Activated CD4-positive, alpha-beta T cell treated with anti-CD3 and anti-CD28 coated beads, Interleukin-2, amount 10 ng/mL, durations not matched to agents 7 days and 5 days (primary cell): ENCODE measurements around the gene OMP. TPM values are rescaled to one million over a fixed set of nuclear protein-coding genes. Genes with fewer than 3 reads are reported as not detected.
"Not testable (repeated sequence)": the region's sequence is repeated elsewhere in the genome, so short reads cannot be mapped to it uniquely, and the experiment has no call there.

Source experiments
- CTCF ChIA-PET: fragments of 350-600 bp; sonication (Branson Sonifier 250); formaldehyde crosslinking; loops from one replicate; lab custom pipeline; 2021; ENCODE audit warnings: antibody characterized with exemption; lab: Charles Lee
- POLR2A ChIA-PET: fragments of 350-600 bp; sonication (Branson Sonifier 250); formaldehyde crosslinking; loops from one replicate; lab custom pipeline; 2021; ENCODE audit warnings: antibody characterized with exemption; lab: Charles Lee
- DNase-seq: peaks from one replicate; pipeline ENCODE4 v3.0.0-alpha.2; 2020
- H3K27ac Mint-ChIP-seq: one replicate; pipeline ENCODE4 v1.8.0; 2021; ENCODE audit warnings: mild to moderate bottlenecking, moderate library complexity, mixed read lengths
- H3K27me3 Mint-ChIP-seq: one replicate; pipeline ENCODE4 v1.8.0; 2021; ENCODE audit warnings: mixed read lengths
- H3K36me3 Mint-ChIP-seq: one replicate; pipeline ENCODE4 v1.8.0; 2021; ENCODE audit warnings: low read depth, mixed read lengths
- H3K4me1 Mint-ChIP-seq: one replicate; pipeline ENCODE4 v1.8.0; 2021; ENCODE audit warnings: mixed read lengths
- H3K4me3 Mint-ChIP-seq: one replicate; pipeline ENCODE4 v1.8.0; 2021; ENCODE audit warnings: mild to moderate bottlenecking, moderate library complexity, mixed read lengths
- H3K9me3 Mint-ChIP-seq: one replicate; pipeline ENCODE4 v1.8.0; 2021; ENCODE audit warnings: mixed read lengths
- total RNA-seq, 2 experiments: library from RNA; stranded (reverse); gene quantifications; one replicate each; pipeline ENCODE4 v1.2.3, GENCODE V29; 2021

OMP gene, protein sequence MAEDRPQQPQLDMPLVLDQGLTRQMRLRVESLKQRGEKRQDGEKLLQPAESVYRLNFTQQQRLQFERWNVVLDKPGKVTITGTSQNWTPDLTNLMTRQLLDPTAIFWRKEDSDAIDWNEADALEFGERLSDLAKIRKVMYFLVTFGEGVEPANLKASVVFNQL
- total RNA-seq: not detected

DNA sequence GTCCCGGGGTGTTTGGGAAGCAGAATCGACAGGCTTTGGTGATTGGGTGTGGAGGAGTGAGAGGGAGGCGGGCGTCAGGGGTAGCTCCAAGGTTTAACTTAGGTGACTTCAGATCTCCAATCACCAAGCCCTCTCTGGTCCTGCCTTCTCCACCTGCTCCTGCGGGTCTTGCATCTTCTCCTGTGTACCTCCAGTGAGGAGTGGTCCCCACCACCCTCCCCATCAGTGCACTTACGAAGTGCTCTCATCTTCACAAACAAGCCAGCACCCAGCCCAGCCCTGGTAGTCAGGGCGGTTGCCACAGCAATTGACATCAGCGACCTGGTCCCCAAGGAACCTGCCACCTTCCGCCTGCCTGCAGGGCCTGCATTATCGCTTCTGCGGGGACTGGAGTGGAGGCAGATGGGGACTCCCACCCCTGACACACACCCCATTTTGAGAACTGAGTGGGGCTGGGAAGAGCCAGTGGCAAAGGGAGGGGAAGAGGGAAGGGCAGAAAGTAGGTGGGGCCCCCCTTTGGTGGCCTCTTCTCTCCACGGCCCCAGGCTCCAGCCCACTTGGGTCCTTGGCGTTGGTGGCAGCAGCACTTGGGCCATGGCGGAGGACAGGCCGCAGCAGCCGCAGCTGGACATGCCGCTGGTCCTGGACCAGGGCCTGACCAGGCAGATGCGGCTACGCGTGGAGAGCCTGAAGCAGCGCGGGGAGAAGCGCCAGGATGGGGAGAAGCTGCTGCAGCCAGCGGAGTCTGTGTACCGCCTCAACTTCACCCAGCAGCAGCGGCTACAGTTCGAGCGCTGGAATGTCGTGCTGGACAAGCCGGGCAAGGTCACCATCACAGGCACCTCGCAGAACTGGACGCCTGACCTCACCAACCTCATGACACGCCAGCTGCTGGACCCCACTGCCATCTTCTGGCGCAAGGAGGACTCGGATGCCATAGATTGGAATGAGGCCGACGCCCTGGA is at the start of gene OMP:
OMP (plus strand) TSS at position 595 of the 965 bp plus-strand sequence; CDS start at position 595, 0 bp downstream.
- no peak within 1 kb of the TSS for H3K27ac Mint-ChIP-seq
- CTCF ChIA-PET: interaction anchor here (1.1 to 1.9 kb wide), 2 partner anchors 19 to 55 kb away, joined by 3 to 10 read pairs; no protein-coding TSS in a partner anchor

GRCh38 chr11:77053217-77054015 is 49.2 kb upstream of the OMP start:
- no peak overlapping the region for H3K27ac Mint-ChIP-seq
- CTCF ChIA-PET: interaction anchor here (0.6 to 3.6 kb wide), 4 partner anchors 10 to 38 kb away, joined by 3 to 12 read pairs (median 4); no protein-coding TSS in a partner anchor
- no peak for DNase-seq
- H3K4me3 Mint-ChIP-seq: no peak overlapping the region
- peaks cover 3% of the 10 kb centered on the region for H3K9me3 Mint-ChIP-seq
- H3K27me3 Mint-ChIP-seq: no peaks in the 10 kb centered on the region
- POLR2A ChIA-PET: no interaction called here
- H3K4me1 Mint-ChIP-seq: no peaks in the 10 kb centered on the region
- no peaks in the 10 kb centered on the region for H3K36me3 Mint-ChIP-seq

More for the DNA sequence above, at the start of gene OMP:
- POLR2A ChIA-PET: no interaction called here
- no peaks in the 10 kb centered on the region for H3K4me1 Mint-ChIP-seq
- H3K27me3 Mint-ChIP-seq: no peaks in the 10 kb centered on the region
- no peaks in the 10 kb centered on the region for H3K9me3 Mint-ChIP-seq
- DNase-seq: no peak
- no peak within 1 kb of the TSS for H3K4me3 Mint-ChIP-seq
- H3K36me3 Mint-ChIP-seq: no peaks in the 10 kb centered on the region

DNA sequence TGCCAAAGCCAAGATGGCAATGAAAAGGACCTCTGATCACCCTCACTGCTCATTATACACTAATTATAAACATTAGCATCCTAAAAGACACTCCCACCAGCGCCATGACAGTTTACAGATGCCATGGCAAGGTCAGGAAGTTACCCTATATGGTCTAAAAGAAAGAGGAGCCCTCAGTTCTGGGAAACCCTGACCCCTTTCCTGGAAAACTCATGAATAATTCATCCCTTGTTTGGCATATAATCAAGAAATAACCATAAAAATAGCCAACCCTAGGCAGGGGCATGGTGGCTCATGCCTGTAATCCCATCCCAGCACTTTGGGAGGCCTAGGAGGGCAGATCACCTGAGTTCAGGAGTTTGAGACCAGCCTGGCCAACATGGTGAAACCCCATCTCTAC is 48.6 kb upstream of the OMP start:
- POLR2A ChIA-PET: no interaction called here
- Mint-ChIP-seq H3K9me3 (peaks cover 3% of the 10 kb centered on the region), H3K27me3 (no peaks in the 10 kb centered on the region), H3K4me1 (no peaks in the 10 kb centered on the region), H3K4me3 (no peak overlapping the region), H3K36me3 (no peaks in the 10 kb centered on the region), H3K27ac (no peak overlapping the region)
- no peak for DNase-seq
- CTCF ChIA-PET: interaction anchor here (0.6 to 3.6 kb wide), 4 partner anchors 10 to 841 kb away, joined by 3 to 12 read pairs (median 4); no protein-coding TSS in a partner anchor

GRCh38 chr11:77055101-77055561 is 47.5 kb upstream of the OMP start:
- Mint-ChIP-seq H3K4me1 (no peaks in the 10 kb centered on the region), H3K4me3 (no peak overlapping the region), H3K36me3 (no peaks in the 10 kb centered on the region), H3K9me3 (peaks cover 3% of the 10 kb centered on the region), H3K27ac (no peak overlapping the region), H3K27me3 (peaks cover 3% of the 10 kb centered on the region)
- CTCF ChIA-PET: interaction anchor here (3.6 kb wide), 1 partner anchor 9 kb away, joined by 12 read pairs; no protein-coding TSS in a partner anchor
- POLR2A ChIA-PET: no interaction called here
- no peak for DNase-seq

GRCh38 chr11:77055913-77056312 is 46.7 kb upstream of the OMP start:
- Mint-ChIP-seq H3K36me3 (no peaks in the 10 kb centered on the region), H3K9me3 (peaks cover 3% of the 10 kb centered on the region), H3K27me3 (peaks cover 10% of the 10 kb centered on the region), H3K4me1 (no peaks in the 10 kb centered on the region), H3K4me3 (no peak overlapping the region), H3K27ac (no peak overlapping the region)
- ChIA-PET CTCF (interaction anchor here (1.1 kb wide), 1 partner anchor 9 kb away, joined by 3 read pairs; no protein-coding TSS in a partner anchor), POLR2A (no interaction called here)
- no peak for DNase-seq

DNA sequence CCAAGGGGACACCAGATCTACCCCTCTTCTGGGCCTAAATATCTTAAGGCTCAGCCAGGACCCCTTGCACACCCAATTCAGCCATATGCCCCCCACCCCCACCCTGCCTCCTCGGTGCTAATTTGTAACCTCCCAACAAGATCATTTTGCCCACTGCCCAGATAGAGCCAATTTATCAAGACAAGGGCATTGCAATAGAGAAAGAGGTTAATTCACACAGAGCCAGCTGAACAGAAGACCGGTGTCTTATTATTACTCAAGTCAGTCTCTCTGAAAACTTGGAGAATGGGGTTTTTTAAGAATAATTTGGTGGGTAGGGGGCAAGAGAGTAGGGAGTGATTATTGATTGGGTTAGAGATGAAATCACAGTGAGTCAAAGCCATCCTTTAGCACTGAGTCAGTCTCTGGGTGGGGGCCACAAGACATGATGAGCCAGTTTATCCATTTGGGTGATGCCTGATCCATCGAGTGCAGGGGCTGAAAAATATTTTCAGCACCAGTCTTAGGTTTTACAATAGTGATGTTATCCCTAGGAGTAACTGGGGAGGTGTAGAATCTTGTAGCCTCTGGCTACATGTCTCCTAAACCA is 45.7 kb upstream of the OMP start:
- no peaks in the 10 kb centered on the region for H3K4me1 Mint-ChIP-seq
- H3K27me3 Mint-ChIP-seq: peaks cover 16% of the 10 kb centered on the region

GRCh38 chr11:77057938-77058474 is 44.6 kb upstream of the OMP start:
- ChIA-PET CTCF (interaction anchor here (0.6 kb wide), 1 partner anchor 375 kb away, joined by 3 read pairs; no protein-coding TSS in a partner anchor), POLR2A (no interaction called here)
- Mint-ChIP-seq H3K27ac (no peak overlapping the region), H3K27me3 (peaks cover 21% of the 10 kb centered on the region), H3K9me3 (peaks cover 3% of the 10 kb centered on the region), H3K4me3 (no peak overlapping the region), H3K36me3 (no peaks in the 10 kb centered on the region), H3K4me1 (no peaks in the 10 kb centered on the region)
- DNase-seq: no peak

More for the DNA sequence above, 45.7 kb upstream of the OMP start:
- no peak for DNase-seq
- Mint-ChIP-seq H3K4me3 (no peak overlapping the region), H3K36me3 (no peaks in the 10 kb centered on the region), H3K27ac (no peak overlapping the region), H3K9me3 (peaks cover 3% of the 10 kb centered on the region)
- ChIA-PET POLR2A (no interaction called here), CTCF (interaction anchor here (0.9 to 1.1 kb wide), 2 partner anchors 10 to 34 kb away, joined by 3 read pairs; no protein-coding TSS in a partner anchor)

DNA sequence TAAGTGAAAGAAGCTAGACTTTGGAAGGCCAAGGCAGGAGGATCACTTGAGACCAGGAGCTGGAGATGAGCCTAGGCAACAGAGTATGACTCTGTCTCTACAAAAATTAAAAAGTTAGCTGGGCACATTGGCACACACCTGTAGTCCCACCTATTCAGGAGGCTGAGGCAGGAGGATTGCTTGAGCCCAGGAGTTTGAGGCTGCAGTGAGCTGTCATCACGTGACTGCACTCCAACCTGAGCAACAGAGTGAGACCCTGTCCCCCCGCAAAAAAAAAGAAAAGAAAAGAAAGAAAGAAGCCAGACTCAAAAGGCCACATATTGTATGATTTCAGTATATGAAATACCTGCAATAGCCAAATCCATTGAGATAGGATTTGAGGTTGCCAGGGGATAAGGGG is 43.7 kb upstream of the OMP start:
- Mint-ChIP-seq H3K36me3 (no peaks in the 10 kb centered on the region), H3K27me3 (peaks cover 21% of the 10 kb centered on the region), H3K27ac (no peak overlapping the region), H3K4me1 (no peaks in the 10 kb centered on the region), H3K4me3 (no peak overlapping the region), H3K9me3 (peaks cover 3% of the 10 kb centered on the region)
- ChIA-PET CTCF (no interaction called here), POLR2A (no interaction called here)
- no peak for DNase-seq

DNA sequence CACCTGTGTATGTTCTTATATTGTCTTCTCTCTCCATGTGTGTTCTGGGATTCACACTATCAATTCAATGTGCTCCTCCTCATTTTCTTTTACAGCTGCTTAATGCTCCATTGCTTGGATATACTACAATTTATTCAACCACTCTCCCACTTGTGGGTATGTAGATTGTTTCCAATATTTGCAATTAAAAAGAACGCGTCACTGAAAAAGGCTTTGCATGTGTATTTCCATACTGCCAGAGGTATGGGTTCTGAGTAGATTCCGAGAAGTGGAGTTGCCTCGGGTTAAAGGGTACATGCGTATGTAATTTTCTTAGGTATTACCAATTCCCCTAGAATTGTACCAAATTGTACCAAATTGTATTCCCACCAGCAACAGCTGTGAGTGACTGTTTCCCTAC is 42.8 kb upstream of the OMP start:
- ChIA-PET POLR2A (no interaction called here), CTCF (interaction anchor here (0.6 kb wide), 1 partner anchor 1341 kb away, joined by 4 read pairs; no protein-coding TSS in a partner anchor)
- no peak overlapping the region for H3K4me3 Mint-ChIP-seq
- peaks cover 3% of the 10 kb centered on the region for H3K9me3 Mint-ChIP-seq
- no peak overlapping the region for H3K27ac Mint-ChIP-seq
- peaks cover 23% of the 10 kb centered on the region for H3K27me3 Mint-ChIP-seq
- H3K36me3 Mint-ChIP-seq: no peaks in the 10 kb centered on the region
- no peaks in the 10 kb centered on the region for H3K4me1 Mint-ChIP-seq
- no peak for DNase-seq

DNA sequence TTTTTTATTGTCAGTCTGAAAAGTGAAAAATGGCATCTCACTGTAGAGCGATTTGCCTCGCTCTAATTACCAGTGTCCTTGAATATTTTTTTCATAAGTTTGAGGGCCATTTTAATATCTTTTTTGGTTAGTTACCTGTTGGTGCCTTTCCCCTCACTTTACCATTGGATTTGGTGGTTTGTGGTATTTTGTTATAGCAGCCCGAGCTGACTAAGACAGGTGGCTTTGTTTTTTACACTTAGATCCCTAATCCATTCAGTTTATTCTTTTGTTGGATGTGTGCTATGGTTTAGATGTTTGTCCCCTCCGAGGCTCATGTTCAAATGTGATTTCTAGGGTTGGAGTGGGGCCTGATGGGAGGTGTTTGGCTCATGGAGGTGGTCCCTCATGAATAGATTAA is 42.4 kb upstream of the OMP start:
- no peaks in the 10 kb centered on the region for H3K4me1 Mint-ChIP-seq
- ChIA-PET POLR2A (no interaction called here), CTCF (interaction anchor here (0.6 kb wide), 1 partner anchor 1341 kb away, joined by 4 read pairs; no protein-coding TSS in a partner anchor)
- no peak overlapping the region for H3K27ac Mint-ChIP-seq
- peaks cover 3% of the 10 kb centered on the region for H3K9me3 Mint-ChIP-seq
- no peak overlapping the region for H3K4me3 Mint-ChIP-seq
- H3K36me3 Mint-ChIP-seq: no peaks in the 10 kb centered on the region
- no peak for DNase-seq
- H3K27me3 Mint-ChIP-seq: peaks cover 26% of the 10 kb centered on the region

GRCh38 chr11:77061258-77061657 is 41.4 kb upstream of the OMP start:
- H3K9me3 Mint-ChIP-seq, H3K4me1 Mint-ChIP-seq, H3K36me3 Mint-ChIP-seq, H3K27ac Mint-ChIP-seq, H3K4me3 Mint-ChIP-seq, POLR2A ChIA-PET, DNase-seq: not testable (repeated sequence)
- H3K27me3 Mint-ChIP-seq: peaks cover 30% of the 10 kb centered on the region
- CTCF ChIA-PET: interaction anchor here (0.9 kb wide), 1 partner anchor 13 kb away, joined by 3 read pairs; no protein-coding TSS in a partner anchor
